ENCODE results near the gene TMEM203.

- TF ChIP-seq CTCF (conservative IDR thresholded peaks at IDR 0.05; ENCODE audit: low read depth, low read length), result peak; percentile 47; the same call in 1 of the 2 replicates
- no peak for TF ChIP-seq EZH2phosphoT487 (IDR thresholded peaks at IDR 0.05; ENCODE audit: borderline replicate concordance, low read length)
- no peak for TF ChIP-seq EZH2 (IDR thresholded peaks at IDR 0.05; ENCODE audit: low read length, unreplicated experiment)
Measured at GRCh38 chr9:137213160-137214060, 8.0 kb upstream of the TMEM203 start.

All from PC-3 (cell line).